Measurements from ENCODE around the gene ARAP1.

GRCh38 chr11:72754149-72754543 is 1.9 kb upstream of the ARAP1 start:
- TF ChIP-seq CTCF (IDR thresholded peaks at IDR 0.05) (no peak), POLR2A (IDR thresholded peaks at IDR 0.05) (no peak), EP300 (IDR thresholded peaks at IDR 0.05) (no peak), POLR2AphosphoS5 (IDR thresholded peaks at IDR 0.05) (no peak)

Measured in suprapubic skin (tissue), 4 donors.